GM12872 (cell line): Measurements from ENCODE around the gene ZKSCAN3.

Experiments
- CTCF ChIP-seq: IDR thresholded peaks from 3 replicates; pipeline ENCODE4 v1.5.1; 2011; ENCODE audit warnings: low read depth, mild to moderate bottlenecking, low read length, moderate library complexity; ENCODE audit not compliant: insufficient read depth

The ZKSCAN3 gene

GRCh38 chr6:28390688-28391087 is 40.9 kb downstream of the ZKSCAN3 start:
- TF ChIP-seq CTCF = no peak

- 0 out of 3 replicates have a peak, but pooled peaks have one; percentile 11 for TF ChIP-seq CTCF
Measured at GRCh38 chr6:28393912-28394662, 44.3 kb downstream of the ZKSCAN3 start.

- TF ChIP-seq CTCF = no peak
Measured at GRCh38 chr6:28395918-28396317, 46.2 kb downstream of the ZKSCAN3 start.

- peak; percentile 62 for TF ChIP-seq CTCF
Measured at GRCh38 chr6:28399350-28400121, 49.8 kb downstream of the ZKSCAN3 start, which contains the start of gene ZSCAN12. Gene ZSCAN12 (minus strand): TSS chr6:28399747. CDS start chr6:28398405, 1,342 bp downstream.

- no peak for TF ChIP-seq CTCF
Measured at GRCh38 chr6:28400122-28400451, 50.3 kb downstream of the ZKSCAN3 start.

GRCh38 chr6:28401172-28401571 is 51.4 kb downstream of the ZKSCAN3 start:
- TF ChIP-seq CTCF = no peak

- TF ChIP-seq CTCF = no peak
Measured at GRCh38 chr6:28402197-28402596, 52.5 kb downstream of the ZKSCAN3 start.
